HEK293 (cell line): ENCODE results near the gene DNMT3A.

Source experiments
- CTCF ChIA-PET: fragments of 350-600 bp; formaldehyde crosslinking; extraction: SDS; loops from one replicate; lab custom pipeline; 2021; ENCODE audit warnings: antibody characterized with exemption; lab: Yijun Ruan, JAX
- POLR2A ChIA-PET: fragments of 300-600 bp; formaldehyde crosslinking; extraction: SDS; loops from one replicate; lab custom pipeline; 2020; ENCODE audit warnings: antibody characterized with exemption, inconsistent platforms; lab: Yijun Ruan, JAX
- H3K27ac ChIP-seq: fragments of 200-500 bp; sonication (Bioruptor generic); 2 replicates; pipeline ENCODE4 v1.5.1; 2014; ENCODE audit warnings: low read depth, low read length, control low read depth, inconsistent platforms; ENCODE audit errors: extremely low read depth
- H3K36me3 ChIP-seq, 2 experiments: fragments of 200-500 bp in 1 of 2; sonication (Bioruptor generic) in 1 of 2; 1 replicate in 1 of 2; 2 replicates in 1 of 2; pipeline ENCODE4 v1.5.1; 2014 to 2017; ENCODE audit warnings: inconsistent platforms in 2 of 2, low read length in 2 of 2; ENCODE audit not compliant: control insufficient read depth in 2 of 2, insufficient read depth in 1 of 2
- H3K4me1 ChIP-seq: fragments of 200-500 bp; sonication (Bioruptor generic); 2 replicates; pipeline ENCODE4 v1.5.1; 2014; ENCODE audit warnings: mild to moderate bottlenecking, low read length, inconsistent platforms; ENCODE audit not compliant: control insufficient read depth, insufficient read depth
- H3K4me3 ChIP-seq: 2 replicates; pipeline ENCODE4 v1.5.1; 2011; ENCODE audit warnings: low read depth, mild to moderate bottlenecking, control low read depth, low read length, moderate library complexity
- H3K9me3 ChIP-seq: fragments of 200-500 bp; sonication (Bioruptor generic); 2 replicates; pipeline ENCODE4 v1.5.1; 2014; ENCODE audit warnings: low read depth, low read length, inconsistent platforms; ENCODE audit not compliant: control insufficient read depth, insufficient read depth
- SCRT1 ChIP-seq: fragments of 450-650 bp; formaldehyde crosslinking; IDR thresholded peaks from 2 replicates; pipeline ENCODE4 v1.5.1; 2016; ENCODE audit warnings: missing biosample characterization, missing genetic modification characterization, borderline replicate concordance
- YY2 ChIP-seq: fragments of 450-650 bp; formaldehyde crosslinking; IDR thresholded peaks from 2 replicates; pipeline ENCODE4 v1.5.1; 2016; ENCODE audit warnings: missing biosample characterization, missing genetic modification characterization
- ZBTB1 ChIP-seq: fragments of 450-650 bp; formaldehyde crosslinking; IDR thresholded peaks from 2 replicates; pipeline ENCODE4 v1.5.1; 2016; ENCODE audit warnings: missing biosample characterization, missing genetic modification characterization
- ZNF155 ChIP-seq: fragments of 450-650 bp; formaldehyde crosslinking; IDR thresholded peaks from 2 replicates; pipeline ENCODE4 v1.5.1; 2016; ENCODE audit warnings: missing biosample characterization, missing genetic modification characterization
- ZNF184 ChIP-seq: fragments of 450-650 bp; IDR thresholded peaks from 2 replicates; pipeline ENCODE4 v1.5.1; 2018; ENCODE audit warnings: missing biosample characterization, mild to moderate bottlenecking, missing genetic modification characterization
- ZNF239 ChIP-seq: fragments of 450-650 bp; formaldehyde crosslinking; IDR thresholded peaks from 2 replicates; pipeline ENCODE4 v1.5.1; 2016; ENCODE audit warnings: missing biosample characterization, missing genetic modification characterization
- ZNF292 ChIP-seq: fragments of 450-650 bp; formaldehyde crosslinking; IDR thresholded peaks from 2 replicates; pipeline ENCODE4 v1.5.1; 2016; ENCODE audit warnings: low read depth, missing biosample characterization, missing genetic modification characterization, borderline replicate concordance
- ZNF423 ChIP-seq: fragments of 450-650 bp; formaldehyde crosslinking; IDR thresholded peaks from 2 replicates; pipeline ENCODE4 v1.5.1; 2016; ENCODE audit warnings: missing biosample characterization, missing genetic modification characterization
- ZNF433 ChIP-seq: fragments of 450-650 bp; formaldehyde crosslinking; IDR thresholded peaks from 2 replicates; pipeline ENCODE4 v1.5.1; 2016; ENCODE audit warnings: missing biosample characterization, missing genetic modification characterization, low read depth
- ZNF473 ChIP-seq: fragments of 450-650 bp; formaldehyde crosslinking; IDR thresholded peaks from 2 replicates; pipeline ENCODE4 v1.5.1; 2017; ENCODE audit warnings: missing biosample characterization, missing genetic modification characterization
- ZNF521 ChIP-seq: fragments of 450-650 bp; formaldehyde crosslinking; IDR thresholded peaks from 2 replicates; pipeline ENCODE4 v1.5.1; 2017; ENCODE audit warnings: missing biosample characterization, mild to moderate bottlenecking, missing genetic modification characterization
- ZNF621 ChIP-seq: fragments of 450-650 bp; formaldehyde crosslinking; IDR thresholded peaks from 2 replicates; pipeline ENCODE4 v1.5.1; 2017; ENCODE audit warnings: missing biosample characterization, missing genetic modification characterization
- ZNF658 ChIP-seq: fragments of 450-650 bp; formaldehyde crosslinking; IDR thresholded peaks from 2 replicates; pipeline ENCODE4; 2016; ENCODE audit warnings: missing biosample characterization, missing genetic modification characterization
- ZNF791 ChIP-seq: fragments of 450-650 bp; formaldehyde crosslinking; IDR thresholded peaks from 2 replicates; pipeline ENCODE4 v1.5.1; 2016; ENCODE audit warnings: missing biosample characterization, missing genetic modification characterization
- TF ChIP-seq, protein P1 (sequence below): fragments of 450-650 bp; formaldehyde crosslinking; IDR thresholded peaks from 2 replicates; pipeline ENCODE4 v1.5.1; 2016; ENCODE audit warnings: missing biosample characterization, missing genetic modification characterization
- TF ChIP-seq, protein P2 (sequence below): fragments of 450-650 bp; formaldehyde crosslinking; IDR thresholded peaks from 2 replicates; pipeline ENCODE4 v1.5.1; 2016; ENCODE audit warnings: missing biosample characterization, missing genetic modification characterization
- TF ChIP-seq, protein P3 (sequence below): fragments of 450-650 bp; formaldehyde crosslinking; IDR thresholded peaks from 2 replicates; pipeline ENCODE4 v1.5.1; 2016; ENCODE audit warnings: missing biosample characterization, missing genetic modification characterization
- TF ChIP-seq, protein P4 (sequence below): fragments of 450-650 bp; formaldehyde crosslinking; IDR thresholded peaks from 2 replicates; pipeline ENCODE4 v1.5.1; 2016; ENCODE audit warnings: missing biosample characterization, missing genetic modification characterization
- TF ChIP-seq, protein P5 (sequence below): fragments of 450-650 bp; formaldehyde crosslinking; conservative IDR thresholded peaks from 2 replicates; pipeline ENCODE4 v1.5.1; 2016; ENCODE audit warnings: low read depth, missing biosample characterization, missing genetic modification characterization

Gene DNMT3A

GRCh38 chr2:25218100-25218499 is 123.6 kb downstream of the DNMT3A start (continued):
- no peak for TF ChIP-seq ZBTB1 (tag by site-specific recombination)
- no peak for TF ChIP-seq ZNF658 (tag by site-specific recombination)
- no peak for TF ChIP-seq YY2 (tag by site-specific recombination)
- TF ChIP-seq ZNF791: no peak
- TF ChIP-seq ZNF239 (tag by site-specific recombination): no peak
- TF ChIP-seq, protein P1, sequence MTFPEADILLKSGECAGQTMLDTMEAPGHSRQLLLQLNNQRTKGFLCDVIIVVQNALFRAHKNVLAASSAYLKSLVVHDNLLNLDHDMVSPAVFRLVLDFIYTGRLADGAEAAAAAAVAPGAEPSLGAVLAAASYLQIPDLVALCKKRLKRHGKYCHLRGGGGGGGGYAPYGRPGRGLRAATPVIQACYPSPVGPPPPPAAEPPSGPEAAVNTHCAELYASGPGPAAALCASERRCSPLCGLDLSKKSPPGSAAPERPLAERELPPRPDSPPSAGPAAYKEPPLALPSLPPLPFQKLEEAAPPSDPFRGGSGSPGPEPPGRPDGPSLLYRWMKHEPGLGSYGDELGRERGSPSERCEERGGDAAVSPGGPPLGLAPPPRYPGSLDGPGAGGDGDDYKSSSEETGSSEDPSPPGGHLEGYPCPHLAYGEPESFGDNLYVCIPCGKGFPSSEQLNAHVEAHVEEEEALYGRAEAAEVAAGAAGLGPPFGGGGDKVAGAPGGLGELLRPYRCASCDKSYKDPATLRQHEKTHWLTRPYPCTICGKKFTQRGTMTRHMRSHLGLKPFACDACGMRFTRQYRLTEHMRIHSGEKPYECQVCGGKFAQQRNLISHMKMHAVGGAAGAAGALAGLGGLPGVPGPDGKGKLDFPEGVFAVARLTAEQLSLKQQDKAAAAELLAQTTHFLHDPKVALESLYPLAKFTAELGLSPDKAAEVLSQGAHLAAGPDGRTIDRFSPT: no peak
- TF ChIP-seq, protein P2, sequence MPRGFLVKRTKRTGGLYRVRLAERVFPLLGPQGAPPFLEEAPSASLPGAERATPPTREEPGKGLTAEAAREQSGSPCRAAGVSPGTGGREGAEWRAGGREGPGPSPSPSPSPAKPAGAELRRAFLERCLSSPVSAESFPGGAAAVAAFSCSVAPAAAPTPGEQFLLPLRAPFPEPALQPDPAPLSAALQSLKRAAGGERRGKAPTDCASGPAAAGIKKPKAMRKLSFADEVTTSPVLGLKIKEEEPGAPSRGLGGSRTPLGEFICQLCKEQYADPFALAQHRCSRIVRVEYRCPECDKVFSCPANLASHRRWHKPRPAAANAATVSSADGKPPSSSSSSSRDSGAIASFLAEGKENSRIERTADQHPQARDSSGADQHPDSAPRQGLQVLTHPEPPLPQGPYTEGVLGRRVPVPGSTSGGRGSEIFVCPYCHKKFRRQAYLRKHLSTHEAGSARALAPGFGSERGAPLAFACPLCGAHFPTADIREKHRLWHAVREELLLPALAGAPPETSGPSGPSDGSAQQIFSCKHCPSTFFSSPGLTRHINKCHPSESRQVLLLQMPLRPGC: no peak
- TF ChIP-seq, protein P3, sequence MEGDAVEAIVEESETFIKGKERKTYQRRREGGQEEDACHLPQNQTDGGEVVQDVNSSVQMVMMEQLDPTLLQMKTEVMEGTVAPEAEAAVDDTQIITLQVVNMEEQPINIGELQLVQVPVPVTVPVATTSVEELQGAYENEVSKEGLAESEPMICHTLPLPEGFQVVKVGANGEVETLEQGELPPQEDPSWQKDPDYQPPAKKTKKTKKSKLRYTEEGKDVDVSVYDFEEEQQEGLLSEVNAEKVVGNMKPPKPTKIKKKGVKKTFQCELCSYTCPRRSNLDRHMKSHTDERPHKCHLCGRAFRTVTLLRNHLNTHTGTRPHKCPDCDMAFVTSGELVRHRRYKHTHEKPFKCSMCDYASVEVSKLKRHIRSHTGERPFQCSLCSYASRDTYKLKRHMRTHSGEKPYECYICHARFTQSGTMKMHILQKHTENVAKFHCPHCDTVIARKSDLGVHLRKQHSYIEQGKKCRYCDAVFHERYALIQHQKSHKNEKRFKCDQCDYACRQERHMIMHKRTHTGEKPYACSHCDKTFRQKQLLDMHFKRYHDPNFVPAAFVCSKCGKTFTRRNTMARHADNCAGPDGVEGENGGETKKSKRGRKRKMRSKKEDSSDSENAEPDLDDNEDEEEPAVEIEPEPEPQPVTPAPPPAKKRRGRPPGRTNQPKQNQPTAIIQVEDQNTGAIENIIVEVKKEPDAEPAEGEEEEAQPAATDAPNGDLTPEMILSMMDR (tag by site-specific recombination): no peak
- no peak for TF ChIP-seq ZNF292 (tag by site-specific recombination)
- TF ChIP-seq, all 188 proteins: peak for 0

DNA sequence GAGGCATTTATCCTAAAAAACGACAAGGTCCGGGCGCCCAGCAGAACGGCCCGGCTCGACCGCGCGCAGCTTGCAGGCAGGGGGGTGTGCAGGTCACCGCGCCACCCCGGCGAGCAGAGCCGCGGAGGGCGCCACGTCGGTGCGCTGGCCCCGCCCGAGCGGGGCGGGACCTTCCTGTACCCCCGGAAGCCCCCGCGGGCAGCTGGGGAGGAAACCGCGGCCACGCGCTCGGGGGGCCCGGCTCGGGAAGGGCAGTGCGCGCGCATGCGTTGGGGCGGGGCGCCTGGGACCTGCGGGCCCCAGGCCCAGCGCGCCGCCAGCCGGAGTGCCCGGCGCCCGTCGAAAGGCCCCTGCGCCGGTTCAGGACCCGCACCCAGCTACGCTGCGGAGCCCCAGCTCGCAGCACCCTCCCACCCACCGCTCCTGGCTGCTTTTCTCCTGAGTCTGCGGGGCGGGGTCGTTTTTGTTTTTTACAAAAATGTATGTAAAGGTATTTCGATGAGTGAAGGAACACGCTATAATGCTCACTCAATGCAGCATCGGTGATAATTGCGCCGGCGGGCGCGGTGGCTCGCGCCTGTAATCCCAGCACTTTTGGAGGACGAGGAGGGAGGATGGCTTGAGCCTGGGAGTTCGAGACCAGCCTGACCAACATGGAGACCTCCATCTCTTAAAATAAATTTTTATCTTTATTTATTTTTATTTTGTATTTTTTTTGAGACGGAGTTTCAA is 125.6 kb downstream of the DNMT3A start:
- Histone ChIP-seq H3K27ac (no peak overlapping the region), H3K9me3 (no peaks in the 10 kb centered on the region)
- TF ChIP-seq, protein P4, sequence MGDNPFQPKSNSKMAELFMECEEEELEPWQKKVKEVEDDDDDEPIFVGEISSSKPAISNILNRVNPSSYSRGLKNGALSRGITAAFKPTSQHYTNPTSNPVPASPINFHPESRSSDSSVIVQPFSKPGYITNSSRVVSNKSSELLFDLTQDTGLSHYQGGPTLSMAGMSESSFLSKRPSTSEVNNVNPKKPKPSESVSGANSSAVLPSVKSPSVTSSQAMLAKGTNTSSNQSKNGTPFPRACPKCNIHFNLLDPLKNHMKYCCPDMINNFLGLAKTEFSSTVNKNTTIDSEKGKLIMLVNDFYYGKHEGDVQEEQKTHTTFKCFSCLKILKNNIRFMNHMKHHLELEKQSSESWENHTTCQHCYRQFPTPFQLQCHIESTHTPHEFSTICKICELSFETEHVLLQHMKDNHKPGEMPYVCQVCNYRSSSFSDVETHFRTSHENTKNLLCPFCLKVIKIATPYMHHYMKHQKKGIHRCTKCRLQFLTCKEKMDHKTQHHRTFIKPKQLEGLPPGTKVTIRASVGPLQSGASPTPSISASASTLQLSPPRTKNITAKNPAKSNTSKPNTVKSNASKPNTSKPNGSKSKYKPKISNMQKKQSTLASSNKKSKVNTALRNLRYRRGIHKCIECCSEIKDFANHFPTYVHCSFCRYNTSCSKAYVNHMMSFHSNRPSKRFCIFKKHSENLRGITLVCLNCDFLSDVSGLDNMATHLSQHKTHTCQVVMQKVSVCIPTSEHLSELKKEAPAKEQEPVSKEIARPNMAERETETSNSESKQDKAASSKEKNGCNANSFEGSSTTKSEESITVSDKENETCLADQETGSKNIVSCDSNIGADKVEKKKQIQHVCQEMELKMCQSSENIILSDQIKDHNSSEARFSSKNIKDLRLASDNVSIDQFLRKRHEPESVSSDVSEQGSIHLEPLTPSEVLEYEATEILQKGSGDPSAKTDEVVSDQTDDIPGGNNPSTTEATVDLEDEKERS: no peak
- TF ChIP-seq ZNF621 (tag by site-specific recombination) (no peak), ZNF423 (tag by site-specific recombination) (no peak), ZNF473 (tag by site-specific recombination) (no peak), ZNF155 (tag by site-specific recombination) (no peak), ZNF184 (tag by site-specific recombination) (no peak), SCRT1 (tag by site-specific recombination) (no peak), ZNF521 (tag by site-specific recombination) (no peak), ZNF433 (tag by site-specific recombination) (no peak)
- TF ChIP-seq, protein P5, sequence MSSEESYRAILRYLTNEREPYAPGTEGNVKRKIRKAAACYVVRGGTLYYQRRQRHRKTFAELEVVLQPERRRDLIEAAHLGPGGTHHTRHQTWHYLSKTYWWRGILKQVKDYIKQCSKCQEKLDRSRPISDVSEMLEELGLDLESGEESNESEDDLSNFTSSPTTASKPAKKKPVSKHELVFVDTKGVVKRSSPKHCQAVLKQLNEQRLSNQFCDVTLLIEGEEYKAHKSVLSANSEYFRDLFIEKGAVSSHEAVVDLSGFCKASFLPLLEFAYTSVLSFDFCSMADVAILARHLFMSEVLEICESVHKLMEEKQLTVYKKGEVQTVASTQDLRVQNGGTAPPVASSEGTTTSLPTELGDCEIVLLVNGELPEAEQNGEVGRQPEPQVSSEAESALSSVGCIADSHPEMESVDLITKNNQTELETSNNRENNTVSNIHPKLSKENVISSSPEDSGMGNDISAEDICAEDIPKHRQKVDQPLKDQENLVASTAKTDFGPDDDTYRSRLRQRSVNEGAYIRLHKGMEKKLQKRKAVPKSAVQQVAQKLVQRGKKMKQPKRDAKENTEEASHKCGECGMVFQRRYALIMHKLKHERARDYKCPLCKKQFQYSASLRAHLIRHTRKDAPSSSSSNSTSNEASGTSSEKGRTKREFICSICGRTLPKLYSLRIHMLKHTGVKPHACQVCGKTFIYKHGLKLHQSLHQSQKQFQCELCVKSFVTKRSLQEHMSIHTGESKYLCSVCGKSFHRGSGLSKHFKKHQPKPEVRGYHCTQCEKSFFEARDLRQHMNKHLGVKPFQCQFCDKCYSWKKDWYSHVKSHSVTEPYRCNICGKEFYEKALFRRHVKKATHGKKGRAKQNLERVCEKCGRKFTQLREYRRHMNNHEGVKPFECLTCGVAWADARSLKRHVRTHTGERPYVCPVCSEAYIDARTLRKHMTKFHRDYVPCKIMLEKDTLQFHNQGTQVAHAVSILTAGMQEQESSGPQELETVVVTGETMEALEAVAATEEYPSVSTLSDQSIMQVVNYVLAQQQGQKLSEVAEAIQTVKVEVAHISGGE: no peak
- TF ChIP-seq, all 188 proteins: peak for 0
- no peaks in the 10 kb centered on the region for H3K4me1 ChIP-seq
- H3K36me3 ChIP-seq: no peaks in the 10 kb centered on the region
- H3K4me3 ChIP-seq: no peak overlapping the region
- POLR2A ChIA-PET: no interaction called here
- CTCF ChIA-PET: interaction anchor here (1.3 kb wide), 1 partner anchor 12 kb away, joined by 3 read pairs; no protein-coding TSS in a partner anchor
